HTR-8/SVneo (cell line): ENCODE data around the gene SCUBE1.
A peak's percentile ranks its signal among the peaks of the same experiment; 100 is the strongest.

Experiments
- DNase-seq: peaks from one replicate; pipeline ENCODE4 v3.0.0; 2011; ENCODE audit warnings: low spot score, mixed read lengths; ENCODE audit not compliant: insufficient read length
- FAIRE-seq: peaks from 2 replicates; lab custom pipeline; 2011; peaks lifted over from hg19 to GRCh38; lab: Jason Lieb, UNC

The SCUBE1 gene

GRCh38 chr22:43208703-43209522, 134.3 kb downstream of the SCUBE1 start:
- DNase-seq = no peak
- no peak for FAIRE-seq

DNA sequence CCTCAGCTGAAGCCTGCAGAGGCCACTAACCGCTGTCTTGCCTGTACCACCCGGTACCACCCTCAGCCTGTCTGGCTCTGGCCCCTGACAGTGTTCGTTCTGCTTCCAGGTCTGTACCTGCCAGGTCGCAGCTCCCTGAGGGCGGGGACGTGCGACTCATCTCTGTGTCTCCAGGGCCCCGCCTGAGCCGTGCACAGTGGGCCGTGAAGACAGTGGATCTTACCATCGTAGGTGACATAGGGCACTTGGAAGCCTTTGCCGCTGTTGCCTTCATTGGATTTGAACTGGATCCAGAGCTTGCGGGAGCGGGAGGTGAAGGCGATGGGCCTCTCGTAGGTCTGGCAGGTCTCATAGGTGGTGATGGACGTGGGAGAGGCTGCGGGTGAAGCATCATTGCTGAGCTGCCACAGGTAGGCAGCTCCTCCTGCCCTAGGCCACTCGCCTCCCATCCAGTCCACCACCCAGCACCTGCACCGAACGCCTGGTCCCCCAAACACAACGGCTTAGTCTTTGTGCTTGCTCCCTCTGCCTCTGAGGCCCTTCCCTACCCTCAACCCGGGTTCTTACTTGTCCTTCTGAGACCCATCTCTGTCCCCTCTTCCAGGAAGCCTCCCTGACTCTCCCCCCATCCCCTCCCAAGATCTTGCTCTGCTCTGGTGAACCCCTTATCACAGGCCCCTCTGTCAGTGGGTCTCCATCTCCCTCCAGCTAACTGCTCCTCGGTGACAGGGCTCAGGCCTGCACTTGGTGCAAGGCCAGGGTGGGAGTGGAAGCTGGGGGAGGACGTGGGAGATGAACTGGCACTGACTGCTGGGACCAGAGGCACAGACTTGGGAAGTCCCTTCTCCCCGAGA, 135.1 kb downstream of the SCUBE1 start:
- FAIRE-seq (no peak), DNase-seq (no peak)

DNA sequence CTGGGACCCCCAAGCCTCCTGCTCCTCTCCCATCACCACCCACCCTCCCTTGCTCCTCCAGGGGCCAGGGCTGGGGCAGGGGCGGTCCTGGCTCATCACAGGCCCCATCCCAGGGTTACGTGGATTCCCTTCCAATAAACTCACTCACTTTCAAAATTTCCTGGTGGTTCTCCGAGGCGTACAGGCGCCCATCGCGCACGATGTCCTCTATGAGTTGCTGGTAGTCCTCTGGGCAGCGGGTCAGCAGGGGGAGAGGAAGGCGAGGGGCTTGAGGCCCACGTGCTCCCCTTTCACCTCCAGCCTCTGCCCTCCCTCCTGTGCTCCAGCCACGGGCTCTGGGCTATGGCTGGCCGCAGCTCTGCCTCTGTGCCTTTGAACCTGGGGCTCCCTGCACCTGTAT, 135.8 kb downstream of the SCUBE1 start:
- DNase-seq (no peak), FAIRE-seq (no peak)

- FAIRE-seq (no peak), DNase-seq (no peak)
These were observed 136.5 kb downstream of the SCUBE1 start for GRCh38 chr22:43206509-43207161.

GRCh38 chr22:43205748-43206508, 137.2 kb downstream of the SCUBE1 start:
- FAIRE-seq (peak; percentile 77), DNase-seq (no peak)

GRCh38 chr22:43205261-43205691, 137.9 kb downstream of the SCUBE1 start:
- DNase-seq (no peak), FAIRE-seq (no peak)

DNA sequence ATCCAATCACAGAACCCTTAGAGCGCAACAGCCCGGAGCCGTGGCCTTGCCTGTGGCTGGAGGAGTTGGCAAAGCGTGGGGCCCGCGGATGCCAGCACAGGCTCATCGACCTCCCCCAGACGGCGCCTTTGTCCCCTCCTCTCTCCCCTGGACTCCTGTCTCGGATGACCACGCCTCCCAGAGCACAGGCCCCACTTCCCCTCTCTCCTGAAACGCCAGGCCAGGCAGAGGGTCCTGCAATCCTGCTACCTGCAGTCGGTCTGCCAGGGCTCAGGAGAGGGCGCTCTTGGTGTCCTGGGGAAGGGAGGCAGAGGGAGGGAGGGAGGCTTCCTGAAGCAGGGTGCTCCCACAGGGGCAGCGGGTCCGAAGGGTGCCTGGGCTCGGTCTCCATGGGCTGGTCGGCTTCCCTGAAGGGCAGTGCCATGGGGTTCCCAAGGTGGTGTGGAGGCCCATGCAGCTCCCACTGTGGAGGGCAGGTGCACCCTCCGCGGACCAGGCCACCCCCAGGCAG, 139.6 kb downstream of the SCUBE1 start:
- FAIRE-seq (no peak), DNase-seq (no peak)

GRCh38 chr22:43202756-43203410, 140.3 kb downstream of the SCUBE1 start:
- DNase-seq = no peak
- no peak for FAIRE-seq

DNA sequence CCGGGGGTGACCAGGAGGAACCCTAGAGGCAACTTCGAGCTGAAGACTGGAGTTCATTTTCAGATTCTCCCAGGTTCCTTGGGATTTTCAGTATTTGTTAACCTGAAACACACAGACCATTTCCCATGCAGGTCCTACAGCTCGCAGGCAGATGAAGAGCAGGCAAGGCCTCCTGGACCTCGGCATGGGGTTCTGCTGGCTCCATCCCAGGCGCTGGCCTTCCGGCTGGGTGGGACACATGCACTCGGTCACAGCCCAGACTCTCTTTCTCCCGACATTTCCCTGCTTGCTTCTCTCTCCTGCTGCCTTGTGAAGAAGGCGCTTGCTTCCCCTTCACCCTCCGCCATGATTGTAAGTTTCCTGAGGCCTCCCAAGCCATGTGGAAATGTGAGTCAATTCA, 140.8 kb downstream of the SCUBE1 start:
- DNase-seq (no peak), FAIRE-seq (no peak)

- no peak for FAIRE-seq
- DNase-seq = no peak
These were observed 141.5 kb downstream of the SCUBE1 start for GRCh38 chr22:43201486-43202219.

DNA sequence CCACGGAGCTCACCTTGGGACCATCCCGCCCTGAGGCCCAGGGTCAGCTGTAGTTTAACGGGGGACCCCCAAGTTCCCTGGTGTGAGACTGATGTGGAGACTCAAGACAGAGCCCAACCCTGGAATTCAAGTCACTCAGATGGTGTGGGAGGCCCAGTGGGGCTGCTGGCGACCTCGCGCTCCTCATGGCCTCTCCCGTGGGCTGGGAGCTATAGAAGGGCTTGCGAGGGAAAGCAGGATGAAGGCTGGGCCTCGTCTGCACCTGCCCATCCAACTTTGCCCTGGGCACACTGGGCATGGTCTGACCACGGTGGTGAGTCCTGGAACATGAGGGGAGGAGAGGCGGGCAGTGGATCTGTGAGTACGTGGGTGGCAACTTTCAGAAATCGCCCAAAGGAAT, 142.6 kb downstream of the SCUBE1 start:
- DNase-seq = no peak
- FAIRE-seq = no peak

- FAIRE-seq (no peak), DNase-seq (no peak)
These were observed 143.1 kb downstream of the SCUBE1 start for GRCh38 chr22:43200031-43200430.

- DNase-seq = no peak
- FAIRE-seq = no peak
These were observed 143.6 kb downstream of the SCUBE1 start for GRCh38 chr22:43199541-43199940.

- no peak for FAIRE-seq
- DNase-seq = no peak
These were observed 144.2 kb downstream of the SCUBE1 start for GRCh38 chr22:43198936-43199335.

GRCh38 chr22:43198126-43198525, 145.0 kb downstream of the SCUBE1 start:
- FAIRE-seq (no peak), DNase-seq (no peak)

- DNase-seq (no peak), FAIRE-seq (no peak)
These were observed 145.8 kb downstream of the SCUBE1 start for GRCh38 chr22:43197271-43197941.

GRCh38 chr22:43191831-43192230, 151.3 kb downstream of the SCUBE1 start:
- FAIRE-seq = no peak
- DNase-seq = no peak
